GM23248 (cell line): ENCODE data around the gene NEK6.

Source experiments
- EZH2 ChIP-seq: fragments of 200-600 bp; sonication (generic); IDR thresholded peaks from 2 replicates; pipeline ENCODE4 v1.6.1; 2018; ENCODE audit warnings: antibody characterized with exemption, mild to moderate bottlenecking; ENCODE audit not compliant: insufficient read depth, poor library complexity, severe bottlenecking
- EZH2phosphoT487 ChIP-seq: fragments of 200-600 bp; sonication (generic); IDR thresholded peaks from 2 replicates; pipeline ENCODE4 v1.6.1; 2018; ENCODE audit warnings: antibody characterized with exemption, moderate library complexity, mild to moderate bottlenecking, low read depth; ENCODE audit not compliant: insufficient read depth

GRCh38 chr9:124272979-124273378 is 15.2 kb downstream of the NEK6 start:
- TF ChIP-seq EZH2phosphoT487 (no peak), EZH2 (no peak)
